CD8-positive, alpha-beta memory T cell (primary cell): ENCODE measurements around the gene TMEM214. TPM values are rescaled to one million over a fixed set of nuclear protein-coding genes. Genes with fewer than 3 reads are reported as not detected.

Experiments
- CTCF ChIA-PET: fragments of 350-600 bp; sonication (Branson Sonifier 250); formaldehyde crosslinking; loops from one replicate; lab custom pipeline; 2021; ENCODE audit warnings: antibody characterized with exemption; lab: Charles Lee
- POLR2A ChIA-PET: fragments of 350-600 bp; sonication (Branson Sonifier 250); formaldehyde crosslinking; loops from one replicate; lab custom pipeline; 2021; ENCODE audit warnings: antibody characterized with exemption; lab: Charles Lee
- DNase-seq, 5 donors: peaks; one replicate each; pipeline versions ENCODE4 v3.0.0 to v3.0.0-alpha.2; 2020 to 2022; ENCODE audit warnings: mixed read lengths in 1 of 5
- H3K27ac ChIP-seq: one replicate; pipeline ENCODE4 v1.7.0; 2013; ENCODE audit warnings: low read depth, mild to moderate bottlenecking, low read length, moderate library complexity
- H3K27me3 ChIP-seq: 2 replicates; pipeline ENCODE4 v1.7.0; 2013; ENCODE audit warnings: low read length, mild to moderate bottlenecking; ENCODE audit not compliant: insufficient read depth, poor library complexity, severe bottlenecking
- H3K36me3 ChIP-seq: 2 replicates; pipeline ENCODE4 v1.7.0; 2013; ENCODE audit warnings: mild to moderate bottlenecking, low read length, moderate library complexity; ENCODE audit not compliant: insufficient read depth
- H3K4me1 ChIP-seq: 2 replicates; pipeline ENCODE4 v1.7.0; 2013; ENCODE audit warnings: mild to moderate bottlenecking, low read length, moderate library complexity; ENCODE audit not compliant: insufficient read depth
- H3K4me3 ChIP-seq: 2 replicates; pipeline ENCODE4 v1.7.0; 2013; ENCODE audit warnings: mild to moderate bottlenecking, low read length
- H3K9me3 ChIP-seq: 2 replicates; pipeline ENCODE4 v1.7.0; 2013; ENCODE audit warnings: mild to moderate bottlenecking, low read length
- H3K27ac Mint-ChIP-seq, 8 donors: one replicate each; pipeline ENCODE4 v1.8.0; 2020 to 2021; ENCODE audit warnings: mixed read lengths in 8 of 8, mild to moderate bottlenecking in 6 of 8, inconsistent platforms in 3 of 8, moderate library complexity in 3 of 8
- H3K27me3 Mint-ChIP-seq, 2 donors: one replicate each; pipeline ENCODE4 v1.8.0; 2020 to 2021; ENCODE audit warnings: mixed read lengths in 2 of 2, mild to moderate bottlenecking in 1 of 2, moderate library complexity in 1 of 2
- H3K36me3 Mint-ChIP-seq, 3 donors: one replicate each; pipeline ENCODE4 v1.8.0; 2020 to 2021; ENCODE audit warnings: mixed read lengths in 3 of 3, inconsistent platforms in 1 of 3, mild to moderate bottlenecking in 1 of 3
- H3K4me1 Mint-ChIP-seq, 3 donors: one replicate each; pipeline ENCODE4 v1.8.0; 2020 to 2021; ENCODE audit warnings: mixed read lengths in 3 of 3, inconsistent platforms in 1 of 3, mild to moderate bottlenecking in 1 of 3
- H3K4me3 Mint-ChIP-seq, 7 donors: one replicate each; pipeline ENCODE4 v1.8.0; 2020 to 2021; ENCODE audit warnings: mixed read lengths in 7 of 7, mild to moderate bottlenecking in 6 of 7, moderate library complexity in 4 of 7, inconsistent platforms in 2 of 7
- H3K9me3 Mint-ChIP-seq, 5 donors: one replicate each; pipeline ENCODE4 v1.8.0; 2020 to 2022; ENCODE audit warnings: mixed read lengths in 5 of 5, mild to moderate bottlenecking in 3 of 5, moderate library complexity in 2 of 5, inconsistent platforms in 1 of 5
- polyA plus RNA-seq: library from polyadenylated mRNA; unstranded; fragments of 300-500 nt; fragmentation: Illumina TruSeq; gene quantifications from one replicate; pipeline ENCODE4 v1.2.3, GENCODE V29; 2021
- total RNA-seq, 2 experiments: library from RNA; stranded (reverse); gene quantifications; one replicate each; pipeline ENCODE4 v1.2.3, GENCODE V29; 2021

Gene TMEM214
- total and polyA plus RNA-seq, 3 experiments from 2014 or later = 36.3 to 71.7 (median 67.6) TPM

DNA sequence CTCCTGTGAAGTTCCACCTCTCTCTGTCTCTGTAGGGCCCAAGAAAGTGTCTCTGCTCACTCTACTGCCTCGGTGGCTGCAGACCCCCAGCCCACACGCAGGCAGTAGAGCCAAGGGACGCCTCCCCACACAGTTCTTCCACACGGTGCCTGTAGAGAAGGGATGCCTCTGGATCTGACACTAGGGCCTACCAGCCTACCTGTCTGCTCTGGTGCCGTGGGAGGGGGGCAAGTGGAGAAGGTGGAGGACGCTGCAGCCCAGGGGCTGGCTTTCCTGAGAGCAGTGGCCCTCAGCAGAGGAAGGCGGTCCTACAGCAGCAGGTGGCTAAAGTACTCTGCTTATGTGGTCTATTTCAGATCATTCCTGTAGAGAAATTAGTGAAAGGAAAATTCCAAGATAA is 9.0 kb upstream of the TMEM214 start:
- Histone ChIP-seq H3K9me3 (no peaks in the 10 kb centered on the region), H3K36me3 (no peaks in the 10 kb centered on the region), H3K27ac (no peak overlapping the region), H3K4me1 (no peaks in the 10 kb centered on the region), H3K4me3 (no peak overlapping the region), H3K27me3 (no peaks in the 10 kb centered on the region)
- H3K9me3 Mint-ChIP-seq = no peaks in the 10 kb centered on the region
- H3K4me1 Mint-ChIP-seq = peaks cover 0 to 4% (median 4%) of the 10 kb centered on the region in 3 donors
- CTCF ChIA-PET = no interaction called here
- POLR2A ChIA-PET = no interaction called here
- no peaks in the 10 kb centered on the region for H3K27me3 Mint-ChIP-seq
- no peak for DNase-seq
- H3K36me3 Mint-ChIP-seq = peaks cover 0 to 27% (median 3%) of the 10 kb centered on the region in 3 donors
- H3K27ac Mint-ChIP-seq = no peak overlapping the region
- no peak overlapping the region for H3K4me3 Mint-ChIP-seq

- Histone ChIP-seq H3K27ac (no peak overlapping the region), H3K4me3 (no peak overlapping the region), H3K9me3 (no peaks in the 10 kb centered on the region), H3K36me3 (no peaks in the 10 kb centered on the region), H3K27me3 (no peaks in the 10 kb centered on the region), H3K4me1 (no peaks in the 10 kb centered on the region)
- ChIA-PET CTCF (no interaction called here), POLR2A (no interaction called here)
- Mint-ChIP-seq H3K27ac (no peak overlapping the region), H3K9me3 (no peaks in the 10 kb centered on the region), H3K4me1 (peaks cover 0 to 6% (median 4%) of the 10 kb centered on the region in 3 donors), H3K4me3 (no peak overlapping the region), H3K36me3 (peaks cover 0 to 28% (median 3%) of the 10 kb centered on the region in 3 donors), H3K27me3 (no peaks in the 10 kb centered on the region)
- DNase-seq = no peak
These were observed 8.6 kb upstream of the TMEM214 start for GRCh38 chr2:27024188-27024587.

DNA sequence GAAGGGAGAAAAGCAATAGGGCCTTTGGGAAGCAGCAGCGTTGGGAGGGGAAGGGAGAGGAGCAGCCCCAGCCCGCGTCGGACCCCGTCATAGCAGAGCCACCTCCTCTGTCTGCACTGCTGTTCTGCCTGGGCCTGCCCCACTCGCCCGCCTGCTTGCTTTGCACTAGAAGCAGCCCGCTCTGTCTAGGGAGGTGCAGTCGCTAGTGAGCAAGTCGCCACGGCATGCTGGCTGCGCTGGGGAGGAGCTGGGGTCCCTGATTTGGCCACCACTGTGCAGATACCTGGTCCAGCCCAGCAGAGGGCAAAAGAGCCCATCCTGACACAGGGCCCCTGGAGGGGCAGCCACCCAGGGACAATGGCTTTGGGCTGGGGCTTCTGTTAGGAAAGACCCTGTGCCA is 8.0 kb upstream of the TMEM214 start:
- H3K4me3 ChIP-seq = no peak overlapping the region
- no peak overlapping the region for H3K4me3 Mint-ChIP-seq
- H3K36me3 Mint-ChIP-seq = peaks cover 0 to 28% (median 5%) of the 10 kb centered on the region in 3 donors
- H3K27ac Mint-ChIP-seq = no peak overlapping the region
- H3K27me3 ChIP-seq = no peaks in the 10 kb centered on the region
- peaks cover 0 to 13% (median 9%) of the 10 kb centered on the region in 3 donors for H3K4me1 Mint-ChIP-seq
- POLR2A ChIA-PET = interaction anchor here (0.7 kb wide), 1 partner anchor 25 kb away, joined by 3 read pairs; no protein-coding TSS in a partner anchor
- no peaks in the 10 kb centered on the region for H3K27me3 Mint-ChIP-seq
- DNase-seq = no peak
- no peaks in the 10 kb centered on the region for H3K9me3 ChIP-seq
- CTCF ChIA-PET = interaction anchor here (1.1 to 1.2 kb wide), 2 partner anchors 62 to 64 kb away, joined by 3 read pairs; partner anchors contain the start of gene KHK
- no peak overlapping the region for H3K27ac ChIP-seq
- H3K4me1 ChIP-seq = no peaks in the 10 kb centered on the region
- no peaks in the 10 kb centered on the region for H3K36me3 ChIP-seq
- H3K9me3 Mint-ChIP-seq = no peaks in the 10 kb centered on the region

DNA sequence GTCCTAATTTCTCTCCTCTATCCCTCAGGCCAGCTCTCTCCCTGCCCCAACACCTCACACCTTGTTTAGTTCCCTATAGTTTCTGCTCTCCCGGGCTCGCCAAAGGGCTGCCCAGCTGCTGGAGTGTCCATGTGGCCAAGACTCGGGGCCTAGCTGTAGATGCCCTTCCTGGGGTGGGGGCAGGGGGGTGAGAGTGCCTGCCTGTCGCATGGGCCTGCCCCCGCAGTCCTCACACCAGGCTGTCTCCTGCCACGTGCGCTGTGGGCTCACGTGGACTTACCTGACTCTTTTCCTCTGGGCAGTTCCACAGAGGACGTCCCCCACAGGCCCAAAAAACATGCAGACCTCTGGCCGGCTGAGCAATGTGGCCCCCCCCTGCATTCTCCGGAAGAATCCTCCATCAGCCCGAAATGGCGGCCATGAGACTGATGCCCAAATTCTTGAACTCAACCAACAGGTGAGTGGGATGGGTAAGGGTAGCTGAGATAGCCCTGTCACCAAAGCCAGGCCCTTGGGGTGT is 7.4 kb upstream of the TMEM214 start:
- ChIA-PET CTCF (interaction anchor here (1.1 to 1.2 kb wide), 2 partner anchors 61 to 64 kb away, joined by 3 read pairs; partner anchors contain the start of gene KHK), POLR2A (interaction anchor here (0.7 kb wide), 1 partner anchor 24 kb away, joined by 3 read pairs; no protein-coding TSS in a partner anchor)
- no peak overlapping the region for H3K4me3 ChIP-seq
- no peaks in the 10 kb centered on the region for H3K9me3 ChIP-seq
- H3K27me3 ChIP-seq = no peaks in the 10 kb centered on the region
- H3K27me3 Mint-ChIP-seq = no peaks in the 10 kb centered on the region
- H3K36me3 Mint-ChIP-seq = peaks cover 0 to 28% (median 5%) of the 10 kb centered on the region in 3 donors
- H3K4me3 Mint-ChIP-seq = no peak overlapping the region
- H3K9me3 Mint-ChIP-seq = no peaks in the 10 kb centered on the region
- no peak overlapping the region for H3K27ac ChIP-seq
- peaks cover 2 to 18% (median 14%) of the 10 kb centered on the region in 3 donors for H3K4me1 Mint-ChIP-seq
- H3K4me1 ChIP-seq = no peaks in the 10 kb centered on the region
- no peaks in the 10 kb centered on the region for H3K36me3 ChIP-seq
- H3K27ac Mint-ChIP-seq = peak overlapping the region in 1 of 8 donors; percentile 64
- no peak for DNase-seq

- peak overlapping the region in 1 of 8 donors; percentile 64 for H3K27ac Mint-ChIP-seq
- no peak for DNase-seq
- H3K4me1 Mint-ChIP-seq = peaks cover 5 to 22% (median 22%) of the 10 kb centered on the region in 3 donors
- H3K27me3 Mint-ChIP-seq = no peaks in the 10 kb centered on the region
- no peak overlapping the region for H3K27ac ChIP-seq
- no peaks in the 10 kb centered on the region for H3K9me3 Mint-ChIP-seq
- H3K9me3 ChIP-seq = no peaks in the 10 kb centered on the region
- H3K36me3 ChIP-seq = no peaks in the 10 kb centered on the region
- CTCF ChIA-PET = interaction anchor here (1.2 kb wide), 1 partner anchor 65 kb away, joined by 3 read pairs; no protein-coding TSS in a partner anchor
- no peak overlapping the region for H3K4me3 Mint-ChIP-seq
- H3K4me3 ChIP-seq = no peak overlapping the region
- no peaks in the 10 kb centered on the region for H3K4me1 ChIP-seq
- H3K27me3 ChIP-seq = no peaks in the 10 kb centered on the region
- POLR2A ChIA-PET = no interaction called here
- H3K36me3 Mint-ChIP-seq = peaks cover 0 to 28% (median 5%) of the 10 kb centered on the region in 3 donors
These were observed 6.6 kb upstream of the TMEM214 start for GRCh38 chr2:27025861-27026851.

GRCh38 chr2:27027211-27027651 is 5.5 kb upstream of the TMEM214 start:
- Histone ChIP-seq H3K27me3 (no peaks in the 10 kb centered on the region), H3K4me3 (no peak overlapping the region), H3K9me3 (no peaks in the 10 kb centered on the region), H3K27ac (no peak overlapping the region), H3K4me1 (no peaks in the 10 kb centered on the region), H3K36me3 (no peaks in the 10 kb centered on the region)
- H3K4me3 Mint-ChIP-seq = no peak overlapping the region
- no peak for DNase-seq
- H3K4me1 Mint-ChIP-seq = peaks cover 7 to 33% (median 31%) of the 10 kb centered on the region in 3 donors
- H3K36me3 Mint-ChIP-seq = peaks cover 0 to 30% (median 5%) of the 10 kb centered on the region in 3 donors
- ChIA-PET CTCF (no interaction called here), POLR2A (no interaction called here)
- H3K27me3 Mint-ChIP-seq = no peaks in the 10 kb centered on the region
- peak overlapping the region in 1 of 8 donors; percentile 48 for H3K27ac Mint-ChIP-seq
- no peaks in the 10 kb centered on the region for H3K9me3 Mint-ChIP-seq

GRCh38 chr2:27029051-27029450 is 3.7 kb upstream of the TMEM214 start:
- CTCF ChIA-PET = no interaction called here

More at GRCh38 chr2:27029051-27029450, 3.7 kb upstream of the TMEM214 start:
- peaks cover 19 to 48% (median 45%) of the 10 kb centered on the region in 3 donors for H3K4me1 Mint-ChIP-seq
- H3K9me3 Mint-ChIP-seq = no peaks in the 10 kb centered on the region
- H3K27ac Mint-ChIP-seq = peak overlapping the region in 1 of 8 donors; percentile 30
- POLR2A ChIA-PET = interaction anchor here (0.6 kb wide), 1 partner anchor 47 kb away, joined by 4 read pairs; no protein-coding TSS in a partner anchor
- no peaks in the 10 kb centered on the region for H3K27me3 Mint-ChIP-seq
- no peaks in the 10 kb centered on the region for H3K27me3 ChIP-seq
- H3K4me3 ChIP-seq = no peak overlapping the region
- no peak overlapping the region for H3K27ac ChIP-seq
- H3K4me1 ChIP-seq = peaks cover 8% of the 10 kb centered on the region
- no peaks in the 10 kb centered on the region for H3K9me3 ChIP-seq
- no peak for DNase-seq
- H3K4me3 Mint-ChIP-seq = peak overlapping the region in 1 of 7 donors; percentile 99
- H3K36me3 Mint-ChIP-seq = peaks cover 0 to 33% (median 2%) of the 10 kb centered on the region in 3 donors
- no peaks in the 10 kb centered on the region for H3K36me3 ChIP-seq
